ENCODE results near the gene PLA2G4C. TPM values are rescaled to one million over a fixed set of nuclear protein-coding genes. Genes with fewer than 3 reads are reported as not detected.

Gene PLA2G4C
- total RNA-seq, 1 experiment from 2014 or later, result 4.5 TPM

GRCh38 chr19:48023011-48023410 is 87.6 kb downstream of the PLA2G4C start:
- ATAC-seq, result no peak
- no peak overlapping the region for H3K27ac Mint-ChIP-seq
- H3K27me3 Mint-ChIP-seq (ENCODE audit: low read depth), result peaks cover 21% of the 10 kb centered on the region
- H3K9me3 Mint-ChIP-seq, result peaks cover 6% of the 10 kb centered on the region; the same call in 1 of the 2 replicates
- H3K4me1 Mint-ChIP-seq, result peaks cover 19% of the 10 kb centered on the region
- no peak for TF ChIP-seq PREB (CRISPR knock-in tag; IDR thresholded peaks at IDR 0.05; ENCODE audit: borderline replicate concordance)
- TF ChIP-seq CDX4 (CRISPR knock-in tag; IDR thresholded peaks at IDR 0.05; ENCODE audit: borderline replicate concordance), result no peak
- TF ChIP-seq CBFB (CRISPR knock-in tag; IDR thresholded peaks at IDR 0.05; ENCODE audit: low read depth), result no peak
- TF ChIP-seq AFF4 (CRISPR knock-in tag; IDR thresholded peaks at IDR 0.05; ENCODE audit: borderline replicate concordance), result no peak
- no peak for TF ChIP-seq ZNF263 (CRISPR knock-in tag; IDR thresholded peaks at IDR 0.05; ENCODE audit: low read depth)
- no peak for TF ChIP-seq ATF2 (CRISPR knock-in tag; IDR thresholded peaks at IDR 0.05; ENCODE audit: borderline replicate concordance, low read depth)
- no peak for TF ChIP-seq USF1 (CRISPR knock-in tag; IDR thresholded peaks at IDR 0.05)
- TF ChIP-seq USF2 (CRISPR knock-in tag; IDR thresholded peaks at IDR 0.05), result no peak
- TF ChIP-seq MYBL2 (CRISPR knock-in tag; IDR thresholded peaks at IDR 0.05), result no peak
- TF ChIP-seq CTCF (IDR thresholded peaks at IDR 0.05), result no peak
- TF ChIP-seq IRF2 (CRISPR knock-in tag; IDR thresholded peaks at IDR 0.05; ENCODE audit: borderline replicate concordance, low read depth), result no peak
- TF ChIP-seq MLX (CRISPR knock-in tag; IDR thresholded peaks at IDR 0.05), result no peak
- no peak for TF ChIP-seq AR (CRISPR knock-in tag; IDR thresholded peaks at IDR 0.05)
- TF ChIP-seq ZNF423 (CRISPR knock-in tag; IDR thresholded peaks at IDR 0.05), result no peak
- TF ChIP-seq ZSCAN18 (CRISPR knock-in tag; IDR thresholded peaks at IDR 0.05), result no peak
- TF ChIP-seq TEAD1 (CRISPR knock-in tag; IDR thresholded peaks at IDR 0.05), result no peak
- TF ChIP-seq SOX15 (CRISPR knock-in tag; IDR thresholded peaks at IDR 0.05), result no peak
- no peak for TF ChIP-seq ZNF138 (CRISPR knock-in tag; conservative IDR thresholded peaks at IDR 0.05)
- TF ChIP-seq HMGA2 (CRISPR knock-in tag; IDR thresholded peaks at IDR 0.05), result no peak
- TF ChIP-seq NFYB (CRISPR knock-in tag; conservative IDR thresholded peaks at IDR 0.05; ENCODE audit: low read depth), result no peak
- ChIA-PET CTCF (no interaction called here), POLR2A (interaction anchor here (0.8 kb wide), 1 partner anchor 47 kb away, joined by 5 read pairs; no protein-coding TSS in a partner anchor)
- no peak overlapping the region for H3K4me3 Mint-ChIP-seq
- DNase-seq (ENCODE audit: low spot score), result no peak
- no peaks in the 10 kb centered on the region for H3K36me3 Mint-ChIP-seq

Measured in WTC11 (cell line).